HG03108 (cell line): ENCODE data around the gene TMEM41B.
A peak's percentile ranks its signal among the peaks of the same experiment; 100 is the strongest.

Experiments
- ATAC-seq: cut with Tn5 transposase; IDR thresholded peaks from one replicate; pipeline ENCODE4 v1.9.1; 2021; ENCODE audit warnings: moderate library complexity; ENCODE audit not compliant: unreplicated experiment

Gene TMEM41B

GRCh38 chr11:9310485-9311090, 3.8 kb downstream of the TMEM41B start:
- no peak for ATAC-seq

GRCh38 chr11:9304178-9304577, 10.2 kb downstream of the TMEM41B start:
- ATAC-seq: no peak

GRCh38 chr11:9302448-9302847, 11.9 kb downstream of the TMEM41B start:
- ATAC-seq: no peak

GRCh38 chr11:9301720-9302119, 12.7 kb downstream of the TMEM41B start:
- no peak for ATAC-seq

- no peak for ATAC-seq
Measured at GRCh38 chr11:9293646-9294045, 20.7 kb downstream of the TMEM41B start.

- no peak for ATAC-seq
Measured at GRCh38 chr11:9285850-9286587, 28.4 kb downstream of the TMEM41B start.

GRCh38 chr11:9280655-9281301, 33.6 kb downstream of the TMEM41B start:
- ATAC-seq: peak; percentile 85

GRCh38 chr11:9277176-9277575, 37.2 kb downstream of the TMEM41B start:
- no peak for ATAC-seq

GRCh38 chr11:9276571-9276970, 37.8 kb downstream of the TMEM41B start:
- ATAC-seq: no peak

GRCh38 chr11:9274499-9275258, 39.7 kb downstream of the TMEM41B start:
- ATAC-seq: no peak

- no peak for ATAC-seq
Measured at GRCh38 chr11:9273376-9274336, 40.7 kb downstream of the TMEM41B start.

GRCh38 chr11:9269492-9270013, 44.8 kb downstream of the TMEM41B start:
- no peak for ATAC-seq

GRCh38 chr11:9267680-9268079, 46.7 kb downstream of the TMEM41B start:
- ATAC-seq: no peak

GRCh38 chr11:9266926-9267325, 47.5 kb downstream of the TMEM41B start:
- no peak for ATAC-seq

GRCh38 chr11:9266132-9266736, 48.2 kb downstream of the TMEM41B start:
- no peak for ATAC-seq

- ATAC-seq: peak; percentile 46
Measured at GRCh38 chr11:9265211-9266131, 48.9 kb downstream of the TMEM41B start, which contains the start of gene DENND5A. DENND5A (minus strand) TSS chr11:9265350; CDS start chr11:9265069, 281 bp downstream.

- peak; percentile 22 for ATAC-seq
Measured at GRCh38 chr11:9264316-9265210, 49.8 kb downstream of the TMEM41B start.
